Muscle of back (tissue), 11 donors: ENCODE data around the gene AMH. TPM values are rescaled to one million over a fixed set of nuclear protein-coding genes. Genes with fewer than 3 reads are reported as not detected.

Experiments
- DNase-seq, 3 donors: peaks; one replicate each; pipeline versions ENCODE4 v3.0.0 to v3.0.0-alpha.2; 2013
- polyA plus RNA-seq, 10 donors: library from polyadenylated mRNA; unstranded; fragments of 120-200 nt; gene quantifications; one replicate each; pipeline ENCODE4 v1.2.1, GENCODE V29; 2013; ENCODE audit not compliant: insufficient read length in 10 of 10

Gene AMH
- polyA plus RNA-seq, 10 donors = 1.4 to 6.6 (median 3.0) TPM

GRCh38 chr19:2219726-2220125 lies 29.4 kb upstream of the AMH start:
- no peak for DNase-seq

- DNase-seq = peak in 1 of 3 donors; percentile 27
Measured at GRCh38 chr19:2221250-2221831, 27.8 kb upstream of the AMH start.

GRCh38 chr19:2221918-2222317 lies 27.2 kb upstream of the AMH start:
- DNase-seq = no peak

GRCh38 chr19:2223391-2223790 lies 25.7 kb upstream of the AMH start:
- no peak for DNase-seq

GRCh38 chr19:2223959-2224358 lies 25.2 kb upstream of the AMH start:
- no peak for DNase-seq

GRCh38 chr19:2224754-2225349 lies 24.3 kb upstream of the AMH start:
- DNase-seq = no peak

- no peak for DNase-seq
Measured at GRCh38 chr19:2225415-2226050, 23.6 kb upstream of the AMH start.

- no peak for DNase-seq
Measured at GRCh38 chr19:2226051-2226839, 22.9 kb upstream of the AMH start.

- DNase-seq = no peak
Measured at GRCh38 chr19:2226840-2227360, 22.2 kb upstream of the AMH start.

GRCh38 chr19:2227415-2228156 lies 21.5 kb upstream of the AMH start:
- no peak for DNase-seq

GRCh38 chr19:2228157-2229030 lies 20.7 kb upstream of the AMH start:
- no peak for DNase-seq

GRCh38 chr19:2229103-2230032 lies 19.8 kb upstream of the AMH start:
- no peak for DNase-seq

GRCh38 chr19:2230033-2230531 lies 19.0 kb upstream of the AMH start:
- DNase-seq = no peak

GRCh38 chr19:2230807-2231533 lies 18.2 kb upstream of the AMH start:
- no peak for DNase-seq

GRCh38 chr19:2231621-2232221 lies 17.4 kb upstream of the AMH start:
- peak in 1 of 3 donors; percentile 25 for DNase-seq

- no peak for DNase-seq
Measured at GRCh38 chr19:2232286-2233151, 16.6 kb upstream of the AMH start.
